ENCODE results near the gene CFAP45. TPM values are rescaled to one million over a fixed set of nuclear protein-coding genes. Genes with fewer than 3 reads are reported as not detected.

CFAP45 gene
- polyA plus RNA-seq, 1 of the 3 experiments (the other 2 are of a cell fraction) = 0.74 TPM

DNA sequence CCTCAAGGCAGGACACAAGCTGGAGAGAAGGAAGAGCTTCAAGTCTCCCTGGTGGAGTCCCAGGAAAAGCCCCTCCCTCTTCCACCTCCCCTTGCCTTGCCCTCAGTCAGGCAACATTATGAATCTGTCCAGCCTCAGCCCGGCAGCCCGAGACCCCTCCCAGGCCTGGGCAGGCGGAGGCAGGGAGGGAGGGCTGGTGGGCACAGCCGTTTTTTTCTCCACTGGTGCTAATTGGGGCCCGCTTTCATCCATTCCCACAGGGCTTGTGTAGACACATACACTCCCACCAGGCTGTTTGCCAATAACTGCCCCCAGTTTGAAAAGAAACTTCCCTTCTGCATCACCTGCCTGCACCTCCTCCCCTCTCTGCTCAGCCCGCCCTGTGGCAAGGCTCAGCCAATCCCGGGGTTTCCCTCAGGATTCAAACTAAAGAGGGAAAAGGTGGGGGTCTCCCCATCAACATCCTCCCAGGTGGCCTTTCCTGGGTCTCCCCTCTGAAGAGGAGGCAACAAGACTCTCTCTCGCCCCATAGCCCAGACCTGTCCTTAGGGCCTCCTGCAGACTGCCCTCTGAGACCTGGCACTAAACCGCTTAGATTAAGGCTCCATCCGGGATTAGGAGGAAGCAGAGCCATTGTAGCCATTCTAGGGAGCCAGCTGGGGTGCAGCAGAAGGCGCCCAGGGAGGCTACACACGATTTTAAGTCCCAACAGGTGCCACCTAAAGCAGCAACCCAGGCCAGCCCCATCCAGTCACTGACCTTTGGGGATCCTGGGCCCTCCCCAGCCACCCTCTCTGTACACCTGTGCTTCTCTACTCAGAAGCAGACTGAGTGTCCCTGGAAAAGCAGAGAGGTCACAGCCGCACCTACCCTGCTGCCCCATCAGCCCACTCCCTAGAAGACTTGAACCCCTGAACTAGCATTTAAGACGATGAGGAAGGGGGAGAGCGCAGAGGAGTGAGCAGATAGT is 41.9 kb upstream of the CFAP45 start (continued):
- no peak for TF ChIP-seq SMC3 (IDR thresholded peaks at IDR 0.05; ENCODE audit: low read depth, low read length)
- TF ChIP-seq, protein P1, sequence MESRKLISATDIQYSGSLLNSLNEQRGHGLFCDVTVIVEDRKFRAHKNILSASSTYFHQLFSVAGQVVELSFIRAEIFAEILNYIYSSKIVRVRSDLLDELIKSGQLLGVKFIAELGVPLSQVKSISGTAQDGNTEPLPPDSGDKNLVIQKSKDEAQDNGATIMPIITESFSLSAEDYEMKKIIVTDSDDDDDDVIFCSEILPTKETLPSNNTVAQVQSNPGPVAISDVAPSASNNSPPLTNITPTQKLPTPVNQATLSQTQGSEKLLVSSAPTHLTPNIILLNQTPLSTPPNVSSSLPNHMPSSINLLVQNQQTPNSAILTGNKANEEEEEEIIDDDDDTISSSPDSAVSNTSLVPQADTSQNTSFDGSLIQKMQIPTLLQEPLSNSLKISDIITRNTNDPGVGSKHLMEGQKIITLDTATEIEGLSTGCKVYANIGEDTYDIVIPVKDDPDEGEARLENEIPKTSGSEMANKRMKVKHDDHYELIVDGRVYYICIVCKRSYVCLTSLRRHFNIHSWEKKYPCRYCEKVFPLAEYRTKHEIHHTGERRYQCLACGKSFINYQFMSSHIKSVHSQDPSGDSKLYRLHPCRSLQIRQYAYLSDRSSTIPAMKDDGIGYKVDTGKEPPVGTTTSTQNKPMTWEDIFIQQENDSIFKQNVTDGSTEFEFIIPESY (IDR thresholded peaks at IDR 0.05; ENCODE audit: borderline replicate concordance, low read depth) = no peak

DNA sequence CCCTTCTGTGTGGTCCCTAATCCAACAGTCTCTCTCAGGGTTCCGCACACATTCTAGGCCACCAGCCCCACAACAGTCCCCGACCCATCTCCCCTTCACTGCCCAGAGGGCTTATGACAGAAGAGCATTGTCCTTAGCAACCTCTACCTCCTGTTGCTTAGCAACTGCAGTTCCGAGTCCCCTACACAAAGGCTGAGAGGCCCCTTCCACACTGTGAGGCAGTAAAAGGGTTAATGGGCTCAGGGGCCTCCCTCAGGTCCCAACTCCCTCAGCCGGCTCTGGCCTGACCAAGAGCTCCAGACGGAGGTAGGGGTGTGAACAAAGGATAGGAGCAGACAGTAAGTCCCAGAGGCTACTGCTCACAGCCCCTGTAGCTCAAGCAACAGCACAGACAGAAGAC is 41.2 kb upstream of the CFAP45 start:
- no peak overlapping the region for H3K27ac ChIP-seq (ENCODE audit: low read depth in 2 of 2, low read length in 1 of 2)
- H3K9me3 ChIP-seq = no peaks in the 10 kb centered on the region
- H3K9me2 ChIP-seq = no peaks in the 10 kb centered on the region
- H3K27me3 ChIP-seq (ENCODE audit: insufficient read depth) = no peaks in the 10 kb centered on the region
- H2AFZ ChIP-seq (ENCODE audit: low read depth) = no peak overlapping the region
- no peak for TF ChIP-seq SIN3A (IDR thresholded peaks at IDR 0.05; ENCODE audit: borderline replicate concordance, low read depth, low read length)
- TF ChIP-seq, protein P2, sequence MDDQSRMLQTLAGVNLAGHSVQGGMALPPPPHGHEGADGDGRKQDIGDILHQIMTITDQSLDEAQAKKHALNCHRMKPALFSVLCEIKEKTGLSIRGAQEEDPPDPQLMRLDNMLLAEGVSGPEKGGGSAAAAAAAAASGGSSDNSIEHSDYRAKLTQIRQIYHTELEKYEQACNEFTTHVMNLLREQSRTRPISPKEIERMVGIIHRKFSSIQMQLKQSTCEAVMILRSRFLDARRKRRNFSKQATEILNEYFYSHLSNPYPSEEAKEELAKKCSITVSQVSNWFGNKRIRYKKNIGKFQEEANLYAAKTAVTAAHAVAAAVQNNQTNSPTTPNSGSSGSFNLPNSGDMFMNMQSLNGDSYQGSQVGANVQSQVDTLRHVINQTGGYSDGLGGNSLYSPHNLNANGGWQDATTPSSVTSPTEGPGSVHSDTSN (IDR thresholded peaks at IDR 0.05) = no peak
- TF ChIP-seq FOXJ3 (CRISPR knock-in tag; IDR thresholded peaks at IDR 0.05) = no peak
- TF ChIP-seq, protein P3, sequence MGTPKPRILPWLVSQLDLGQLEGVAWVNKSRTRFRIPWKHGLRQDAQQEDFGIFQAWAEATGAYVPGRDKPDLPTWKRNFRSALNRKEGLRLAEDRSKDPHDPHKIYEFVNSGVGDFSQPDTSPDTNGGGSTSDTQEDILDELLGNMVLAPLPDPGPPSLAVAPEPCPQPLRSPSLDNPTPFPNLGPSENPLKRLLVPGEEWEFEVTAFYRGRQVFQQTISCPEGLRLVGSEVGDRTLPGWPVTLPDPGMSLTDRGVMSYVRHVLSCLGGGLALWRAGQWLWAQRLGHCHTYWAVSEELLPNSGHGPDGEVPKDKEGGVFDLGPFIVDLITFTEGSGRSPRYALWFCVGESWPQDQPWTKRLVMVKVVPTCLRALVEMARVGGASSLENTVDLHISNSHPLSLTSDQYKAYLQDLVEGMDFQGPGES (IDR thresholded peaks at IDR 0.05; ENCODE audit: low read depth, low read length) = no peak
- TF ChIP-seq RAD21 (IDR thresholded peaks at IDR 0.05; ENCODE audit: low read length) = no peak
- no peak for TF ChIP-seq JUND (IDR thresholded peaks at IDR 0.05)
- TF ChIP-seq SMC3 (IDR thresholded peaks at IDR 0.05; ENCODE audit: low read depth, low read length) = no peak
- TF ChIP-seq, protein P4, sequence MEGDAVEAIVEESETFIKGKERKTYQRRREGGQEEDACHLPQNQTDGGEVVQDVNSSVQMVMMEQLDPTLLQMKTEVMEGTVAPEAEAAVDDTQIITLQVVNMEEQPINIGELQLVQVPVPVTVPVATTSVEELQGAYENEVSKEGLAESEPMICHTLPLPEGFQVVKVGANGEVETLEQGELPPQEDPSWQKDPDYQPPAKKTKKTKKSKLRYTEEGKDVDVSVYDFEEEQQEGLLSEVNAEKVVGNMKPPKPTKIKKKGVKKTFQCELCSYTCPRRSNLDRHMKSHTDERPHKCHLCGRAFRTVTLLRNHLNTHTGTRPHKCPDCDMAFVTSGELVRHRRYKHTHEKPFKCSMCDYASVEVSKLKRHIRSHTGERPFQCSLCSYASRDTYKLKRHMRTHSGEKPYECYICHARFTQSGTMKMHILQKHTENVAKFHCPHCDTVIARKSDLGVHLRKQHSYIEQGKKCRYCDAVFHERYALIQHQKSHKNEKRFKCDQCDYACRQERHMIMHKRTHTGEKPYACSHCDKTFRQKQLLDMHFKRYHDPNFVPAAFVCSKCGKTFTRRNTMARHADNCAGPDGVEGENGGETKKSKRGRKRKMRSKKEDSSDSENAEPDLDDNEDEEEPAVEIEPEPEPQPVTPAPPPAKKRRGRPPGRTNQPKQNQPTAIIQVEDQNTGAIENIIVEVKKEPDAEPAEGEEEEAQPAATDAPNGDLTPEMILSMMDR (IDR thresholded peaks at IDR 0.05) = no peak
- no peak for TF ChIP-seq NRF1 (IDR thresholded peaks at IDR 0.05; ENCODE audit: low read depth, low read length)
- no peak for TF ChIP-seq MXI1 (IDR thresholded peaks at IDR 0.05; ENCODE audit: low read depth, low read length)
- DNase-seq = no peak
- WGBS (ENCODE audit: low lambda C conversion rate) = 80% methylated on average over 4 of the region's 5 CpGs
- H3K4me1 ChIP-seq (ENCODE audit: control insufficient read depth in 1 of 2, insufficient read depth in 2 of 2, low read depth in 1 of 2, low read length in 1 of 2) = peaks cover 0 to 38% of the 10 kb centered on the region in 2 experiments; a peak in 1 of 4 replicates
- no peaks in the 10 kb centered on the region for H3K36me3 ChIP-seq (replicated peaks in 1 of 2; ENCODE audit: control insufficient read depth in 1 of 2, insufficient read depth in 2 of 2, low read length in 1 of 2)
- no peak overlapping the region for H3K9ac ChIP-seq
- no peak overlapping the region for H3K4me3 ChIP-seq (ENCODE audit: low read depth in 2 of 2, low read length in 1 of 2)
- POLR2A ChIA-PET = interaction anchor here (0.8 kb wide), 1 partner anchor 65 kb away, joined by 3 read pairs; no protein-coding TSS in a partner anchor
- CTCF ChIA-PET = interaction anchor here (1.1 to 22.3 kb wide), 3 partner anchors 18 to 65 kb away, joined by 3 to 460 read pairs (median 3); no protein-coding TSS in a partner anchor
- H3F3A ChIP-seq (replicated peaks; ENCODE audit: insufficient read depth) = no peaks in the 10 kb centered on the region
- H3K79me2 ChIP-seq (ENCODE audit: insufficient read depth) = no peaks in the 10 kb centered on the region
- H3K4me2 ChIP-seq = no peak overlapping the region
- no peaks in the 10 kb centered on the region for H4K20me1 ChIP-seq (ENCODE audit: insufficient read depth)

All from SK-N-SH (cell line).